PFSK-1 (cell line): ENCODE measurements around the gene DGAT2.

ENCODE experiments used
- POLR2AphosphoS5 ChIP-seq: IDR thresholded peaks from 2 replicates; pipeline ENCODE4 v1.6.1; 2012; ENCODE audit warnings: low read depth, mild to moderate bottlenecking, control low read depth, low read length, moderate library complexity
- SIN3A ChIP-seq: IDR thresholded peaks from 2 replicates; pipeline ENCODE4 v1.6.1; 2012; ENCODE audit warnings: mild to moderate bottlenecking, low read length, moderate library complexity, borderline replicate concordance; ENCODE audit not compliant: insufficient read depth
- TAF1 ChIP-seq: IDR thresholded peaks from 2 replicates; pipeline ENCODE4 v1.6.1; 2012; ENCODE audit warnings: low read length, control low read depth, borderline replicate concordance; ENCODE audit not compliant: insufficient read depth
- TF ChIP-seq, protein P1 (sequence below), 2 experiments: IDR thresholded peaks; 2 replicates each; pipeline versions ENCODE4 v1.6.1 to v1.8.0; 2011 to 2012; ENCODE audit warnings: low read depth in 2 of 2, low read length in 2 of 2, control low read depth in 1 of 2, inconsistent platforms in 1 of 2, mild to moderate bottlenecking in 1 of 2, moderate library complexity in 1 of 2; ENCODE audit not compliant: insufficient read depth in 1 of 2

DNA sequence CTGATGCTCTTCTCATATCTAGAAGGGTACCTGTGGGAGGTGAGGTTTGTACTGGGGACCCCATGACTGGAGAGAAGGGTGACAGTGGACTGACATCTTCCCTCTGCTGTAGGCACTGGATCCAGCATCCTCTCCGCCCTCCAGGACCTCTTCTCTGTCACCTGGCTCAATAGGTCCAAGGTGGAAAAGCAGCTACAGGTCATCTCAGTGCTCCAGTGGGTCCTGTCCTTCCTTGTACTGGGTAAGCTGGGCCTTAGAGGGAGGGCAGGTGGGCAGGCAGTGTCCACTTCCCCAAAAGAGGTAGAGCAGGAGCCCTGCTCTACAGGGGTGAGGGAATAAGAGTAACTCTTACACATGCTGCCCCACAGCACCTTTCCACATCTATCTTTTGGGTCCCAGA, 15.9 kb downstream of the DGAT2 start:
- TF ChIP-seq TAF1 (no peak), POLR2AphosphoS5 (no peak), SIN3A (no peak)
- TF ChIP-seq, protein P1, sequence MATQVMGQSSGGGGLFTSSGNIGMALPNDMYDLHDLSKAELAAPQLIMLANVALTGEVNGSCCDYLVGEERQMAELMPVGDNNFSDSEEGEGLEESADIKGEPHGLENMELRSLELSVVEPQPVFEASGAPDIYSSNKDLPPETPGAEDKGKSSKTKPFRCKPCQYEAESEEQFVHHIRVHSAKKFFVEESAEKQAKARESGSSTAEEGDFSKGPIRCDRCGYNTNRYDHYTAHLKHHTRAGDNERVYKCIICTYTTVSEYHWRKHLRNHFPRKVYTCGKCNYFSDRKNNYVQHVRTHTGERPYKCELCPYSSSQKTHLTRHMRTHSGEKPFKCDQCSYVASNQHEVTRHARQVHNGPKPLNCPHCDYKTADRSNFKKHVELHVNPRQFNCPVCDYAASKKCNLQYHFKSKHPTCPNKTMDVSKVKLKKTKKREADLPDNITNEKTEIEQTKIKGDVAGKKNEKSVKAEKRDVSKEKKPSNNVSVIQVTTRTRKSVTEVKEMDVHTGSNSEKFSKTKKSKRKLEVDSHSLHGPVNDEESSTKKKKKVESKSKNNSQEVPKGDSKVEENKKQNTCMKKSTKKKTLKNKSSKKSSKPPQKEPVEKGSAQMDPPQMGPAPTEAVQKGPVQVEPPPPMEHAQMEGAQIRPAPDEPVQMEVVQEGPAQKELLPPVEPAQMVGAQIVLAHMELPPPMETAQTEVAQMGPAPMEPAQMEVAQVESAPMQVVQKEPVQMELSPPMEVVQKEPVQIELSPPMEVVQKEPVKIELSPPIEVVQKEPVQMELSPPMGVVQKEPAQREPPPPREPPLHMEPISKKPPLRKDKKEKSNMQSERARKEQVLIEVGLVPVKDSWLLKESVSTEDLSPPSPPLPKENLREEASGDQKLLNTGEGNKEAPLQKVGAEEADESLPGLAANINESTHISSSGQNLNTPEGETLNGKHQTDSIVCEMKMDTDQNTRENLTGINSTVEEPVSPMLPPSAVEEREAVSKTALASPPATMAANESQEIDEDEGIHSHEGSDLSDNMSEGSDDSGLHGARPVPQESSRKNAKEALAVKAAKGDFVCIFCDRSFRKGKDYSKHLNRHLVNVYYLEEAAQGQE (IDR thresholded peaks at IDR 0.05; ENCODE audit: insufficient read depth in 1 of 2, low read depth in 2 of 2, low read length in 2 of 2), result no peak
